Endothelial cell of umbilical vein (primary cell): Measurements from ENCODE around the gene AATF. TPM values are rescaled to one million over a fixed set of nuclear protein-coding genes. Genes with fewer than 3 reads are reported as not detected.

Source experiments
- BruUV-seq: library from RNA; stranded (reverse); fragments of 400-500 nt; replicated peaks from 2 replicates; lab custom pipeline; 2021; lab: Mats Ljungman, UMichigan
- CTCF ChIA-PET: fragments of 300-600, 350-600 bp; sonication (Branson Sonifier 250); formaldehyde crosslinking; loops from one replicate; lab custom pipeline; 2021; ENCODE audit warnings: antibody characterized with exemption, inconsistent platforms; lab: Charles Lee
- POLR2A ChIA-PET: fragments of 300-600, 350-600 bp; sonication (Branson Sonifier 250); formaldehyde crosslinking; loops from one replicate; lab custom pipeline; 2021; ENCODE audit warnings: antibody characterized with exemption, inconsistent platforms; lab: Charles Lee
- DNase-seq: peaks from one replicate; pipeline ENCODE4 v3.0.0-alpha.2; 2011; ENCODE audit warnings: low read depth, low spot score
- FAIRE-seq: peaks from 2 replicates; lab custom pipeline; 2011; peaks lifted over from hg19 to GRCh38; lab: Jason Lieb, UNC
- H2AFZ ChIP-seq: 2 replicates; pipeline ENCODE4 v1.6.0; 2012; ENCODE audit warnings: low read depth, low read length, control low read depth, inconsistent platforms
- H3K27ac ChIP-seq: 2 replicates; pipeline ENCODE4 v1.5.1; 2011; ENCODE audit warnings: low read depth, mild to moderate bottlenecking, control low read depth, low read length, moderate library complexity; ENCODE audit not compliant: insufficient read depth
- H3K27me3 ChIP-seq, 2 experiments: 2 replicates each; pipeline versions ENCODE4 v1.6.0 to v1.6.1; 2011; ENCODE audit warnings: low read length in 2 of 2, mixed read lengths in 1 of 2; ENCODE audit not compliant: control insufficient read depth in 2 of 2, insufficient read depth in 2 of 2
- H3K36me3 ChIP-seq, 2 experiments: 2 replicates in 1 of 2; 3 replicates in 1 of 2; pipeline ENCODE4 v1.5.1; 2011; ENCODE audit warnings: low read length in 2 of 2, mild to moderate bottlenecking in 1 of 2, moderate library complexity in 1 of 2; ENCODE audit not compliant: control insufficient read depth in 2 of 2, insufficient read depth in 2 of 2; ENCODE audit errors: extremely low read depth in 1 of 2
- H3K4me1 ChIP-seq: 3 replicates; pipeline ENCODE4 v1.5.1; 2011; ENCODE audit warnings: mild to moderate bottlenecking, low read length; ENCODE audit not compliant: control insufficient read depth, insufficient read depth; ENCODE audit errors: extremely low read depth
- H3K4me2 ChIP-seq: 2 replicates; pipeline ENCODE4 v1.6.1; 2011; ENCODE audit warnings: low read length, control low read depth, mixed read lengths; ENCODE audit not compliant: insufficient read depth
- H3K4me3 ChIP-seq, 3 experiments: fragments of 200-600 bp in 1 of 3; sonication (generic), shearing (Covaris generic) in 1 of 3; replicated peaks in 1 of 3; 2 replicates each; pipeline ENCODE4 v1.5.1; 2011 to 2016; ENCODE audit warnings: control low read depth in 3 of 3, low read length in 3 of 3, mild to moderate bottlenecking in 2 of 3, inconsistent platforms in 1 of 3, low read depth in 1 of 3, moderate library complexity in 1 of 3; ENCODE audit not compliant: insufficient read depth in 1 of 3
- H3K79me2 ChIP-seq: 2 replicates; pipeline ENCODE4 v1.6.0; 2012; ENCODE audit warnings: low read length, inconsistent platforms; ENCODE audit not compliant: control insufficient read depth, insufficient read depth
- H3K9ac ChIP-seq: replicated peaks from 2 replicates; pipeline ENCODE3; 2011; ENCODE audit warnings: low read length, control low read depth; ENCODE audit not compliant: insufficient read depth; ENCODE audit errors: extremely low read depth
- H3K9me1 ChIP-seq: replicated peaks from 3 replicates; pipeline ENCODE4 v1.6.0; 2011; ENCODE audit warnings: mild to moderate bottlenecking, low read length; ENCODE audit not compliant: control insufficient read depth, insufficient read depth; ENCODE audit errors: extremely low read depth
- H3K9me3 ChIP-seq: replicated peaks from 2 replicates; pipeline ENCODE4 v1.5.1; 2012; ENCODE audit warnings: low read length, inconsistent platforms; ENCODE audit not compliant: control insufficient read depth, insufficient read depth
- H4K20me1 ChIP-seq: replicated peaks from 2 replicates; pipeline ENCODE3; 2011; ENCODE audit warnings: mild to moderate bottlenecking, low read length; ENCODE audit not compliant: control insufficient read depth, insufficient read depth; ENCODE audit errors: extremely low read depth
- EZH2 ChIP-seq: IDR thresholded peaks from 2 replicates; pipeline ENCODE4 v1.6.1; 2012; ENCODE audit warnings: borderline replicate concordance, low read depth, mild to moderate bottlenecking, moderate library complexity, low read length, inconsistent platforms; ENCODE audit not compliant: severe bottlenecking
- FOS ChIP-seq: IDR thresholded peaks from 2 replicates; pipeline ENCODE4 v1.6.1; 2011; ENCODE audit warnings: mild to moderate bottlenecking, low read length, moderate library complexity, borderline replicate concordance; ENCODE audit not compliant: insufficient read depth
- GATA2 ChIP-seq: IDR thresholded peaks from 2 replicates; pipeline ENCODE4 v1.7.0; 2011; ENCODE audit warnings: low read depth, mild to moderate bottlenecking, moderate library complexity, mixed read lengths, low read length; ENCODE audit not compliant: insufficient read length, insufficient read depth
- JUN ChIP-seq: IDR thresholded peaks from 2 replicates; pipeline ENCODE4 v1.6.1; 2011; ENCODE audit warnings: borderline replicate concordance, low read depth; ENCODE audit not compliant: insufficient read length, insufficient read depth
- MYC ChIP-seq: IDR thresholded peaks from one replicate; pipeline ENCODE4 v1.6.1; 2011; ENCODE audit warnings: mild to moderate bottlenecking, low read depth, low read length
- POLR2A ChIP-seq: IDR thresholded peaks from 2 replicates; pipeline ENCODE4 v1.6.1; 2012; ENCODE audit warnings: low read depth, mild to moderate bottlenecking, control low read depth, low read length
- POLR2AphosphoS5 ChIP-seq: IDR thresholded peaks from 2 replicates; pipeline ENCODE4 v1.6.1; 2012; ENCODE audit warnings: low read depth, mild to moderate bottlenecking, control low read depth, low read length, moderate library complexity; ENCODE audit not compliant: insufficient read depth
- dilution Hi-C: fragments of 300-500 bp; cut with MboI; formaldehyde crosslinking; loops from one replicate; pipeline ENCODE4 v1.15.0; 2019; ENCODE audit warnings: low sequenced_read_pairs; ENCODE audit not compliant: extremely low pct_ligation_motif_present
- intact Hi-C: fragments of 100-400 bp; cut with micrococcal nuclease; formaldehyde crosslinking; loops from one replicate; pipeline ENCODE4 v1.10.0; 2022
- polyA plus RNA-seq, 4 experiments: library from polyadenylated mRNA; depleted of rRNA in 3 of 4; stranded (reverse) in 3 of 4; unstranded in 1 of 4; fragments of >200 nt; gene quantifications; 2 replicates each; pipeline versions ENCODE4 v1.2.1 to v1.2.3, GENCODE V29; 2011 to 2012; ENCODE audit warnings: missing spikeins in 1 of 4
- total RNA-seq: library from RNA; stranded (reverse); gene quantifications from 2 replicates; pipeline ENCODE4 v1.2.3, GENCODE V29; 2021
- TF ChIP-seq, protein P1 (sequence below): IDR thresholded peaks from 2 replicates; pipeline ENCODE4 v1.6.1; 2011; ENCODE audit not compliant: insufficient read depth, insufficient read length
- TF ChIP-seq, protein P2 (sequence below), 2 donors: IDR thresholded peaks; 1 replicate in 1 of 2; 2 replicates in 1 of 2; pipeline ENCODE4 v1.5.1; 2011; ENCODE audit warnings: low read length in 2 of 2, mild to moderate bottlenecking in 2 of 2, moderate library complexity in 2 of 2, control low read depth in 1 of 2, inconsistent platforms in 1 of 2, low read depth in 1 of 2; ENCODE audit not compliant: insufficient read depth in 1 of 2; ENCODE audit errors: extremely low read depth in 1 of 2

The AATF gene
- total and polyA plus RNA-seq, 2 donors (not counting 3 experiments of a cell fraction or from before 2014, with no cell fraction given) = 15.7 to 47.2 TPM

DNA sequence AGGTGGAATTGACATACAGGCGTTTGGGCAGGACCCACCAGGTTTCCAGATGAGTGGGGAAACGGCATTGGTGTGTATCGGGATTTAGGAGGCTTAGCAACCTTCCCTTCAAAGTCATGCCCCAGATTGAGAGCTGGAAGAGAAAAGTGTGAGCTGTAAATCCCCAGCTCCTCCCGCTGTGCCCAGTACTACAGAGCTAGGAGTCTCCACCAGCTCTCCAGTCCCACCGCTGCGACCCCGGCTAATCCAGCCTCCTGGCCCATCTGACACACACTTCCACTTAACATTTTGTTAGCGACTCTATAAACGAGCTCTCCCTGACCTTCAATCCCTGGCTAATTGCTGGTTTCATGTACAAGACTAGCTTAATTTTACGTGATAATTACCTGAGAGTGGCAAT lies 41.3 kb upstream of the AATF start:
- TF ChIP-seq FOS = no peak
- TF ChIP-seq POLR2AphosphoS5 = no peak
- TF ChIP-seq POLR2A = no peak
- TF ChIP-seq JUN = no peak
- no peak for TF ChIP-seq GATA2
- TF ChIP-seq, protein P1, sequence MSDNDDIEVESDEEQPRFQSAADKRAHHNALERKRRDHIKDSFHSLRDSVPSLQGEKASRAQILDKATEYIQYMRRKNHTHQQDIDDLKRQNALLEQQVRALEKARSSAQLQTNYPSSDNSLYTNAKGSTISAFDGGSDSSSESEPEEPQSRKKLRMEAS = no peak
- TF ChIP-seq MYC = no peak
- TF ChIP-seq EZH2 = no peak
- TF ChIP-seq, protein P2, sequence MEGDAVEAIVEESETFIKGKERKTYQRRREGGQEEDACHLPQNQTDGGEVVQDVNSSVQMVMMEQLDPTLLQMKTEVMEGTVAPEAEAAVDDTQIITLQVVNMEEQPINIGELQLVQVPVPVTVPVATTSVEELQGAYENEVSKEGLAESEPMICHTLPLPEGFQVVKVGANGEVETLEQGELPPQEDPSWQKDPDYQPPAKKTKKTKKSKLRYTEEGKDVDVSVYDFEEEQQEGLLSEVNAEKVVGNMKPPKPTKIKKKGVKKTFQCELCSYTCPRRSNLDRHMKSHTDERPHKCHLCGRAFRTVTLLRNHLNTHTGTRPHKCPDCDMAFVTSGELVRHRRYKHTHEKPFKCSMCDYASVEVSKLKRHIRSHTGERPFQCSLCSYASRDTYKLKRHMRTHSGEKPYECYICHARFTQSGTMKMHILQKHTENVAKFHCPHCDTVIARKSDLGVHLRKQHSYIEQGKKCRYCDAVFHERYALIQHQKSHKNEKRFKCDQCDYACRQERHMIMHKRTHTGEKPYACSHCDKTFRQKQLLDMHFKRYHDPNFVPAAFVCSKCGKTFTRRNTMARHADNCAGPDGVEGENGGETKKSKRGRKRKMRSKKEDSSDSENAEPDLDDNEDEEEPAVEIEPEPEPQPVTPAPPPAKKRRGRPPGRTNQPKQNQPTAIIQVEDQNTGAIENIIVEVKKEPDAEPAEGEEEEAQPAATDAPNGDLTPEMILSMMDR (IDR thresholded peaks at IDR 0.05; ENCODE audit: extremely low read depth in 1 of 2, insufficient read depth in 1 of 2, low read depth in 1 of 2, low read length in 2 of 2) = no peak
- ChIA-PET CTCF (interaction anchor here (1.0 kb wide), 1 partner anchor 141 kb away, joined by 3 read pairs; no protein-coding TSS in a partner anchor), POLR2A (no interaction called here)
- no peak overlapping the region for H2AFZ ChIP-seq
- no TSS peak for BruUV-seq
- no peaks in the 10 kb centered on the region for H3K9me3 ChIP-seq
- H3K4me3 ChIP-seq = no peak overlapping the region
- no peaks in the 10 kb centered on the region for H3K4me1 ChIP-seq
- no peaks in the 10 kb centered on the region for H3K79me2 ChIP-seq
- no peaks in the 10 kb centered on the region for H4K20me1 ChIP-seq
- no peaks in the 10 kb centered on the region for H3K36me3 ChIP-seq
- dilution Hi-C loops (no loop called here), intact Hi-C loops (no loop called here)
- no peak overlapping the region for H3K4me2 ChIP-seq
- H3K9ac ChIP-seq = no peak overlapping the region
- H3K27ac ChIP-seq = no peak overlapping the region
- H3K9me1 ChIP-seq = no peaks in the 10 kb centered on the region
- DNase-seq (no peak), FAIRE-seq (no peak)
- peaks cover 12 to 13% of the 10 kb centered on the region in 2 experiments for H3K27me3 ChIP-seq
